ENCODE data around the gene LAMA4.

LAMA4 gene

GRCh38 chr6:112061605-112062004 is 192.8 kb downstream of the LAMA4 start:
- Histone ChIP-seq H3K36me3 (ENCODE audit: insufficient read depth, low read length) (no peaks in the 10 kb centered on the region), H3K4me3 (no peak overlapping the region), H3K27ac (no peak overlapping the region), H3K9me3 (ENCODE audit: low read depth, low read length) (no peaks in the 10 kb centered on the region), H3K9ac (ENCODE audit: insufficient read length) (no peak overlapping the region)
- TF ChIP-seq FOXP2 (optimal IDR thresholded peaks at IDR 0.05; ENCODE audit: control extremely low read depth, extremely low read length, insufficient read depth) (no peak), POLR2AphosphoS5 (IDR thresholded peaks at IDR 0.05; ENCODE audit: borderline replicate concordance, low read depth, low read length) (no peak), EZH2 (IDR thresholded peaks at IDR 0.05) (no peak)
- no peak for DNase-seq (ENCODE audit: low read depth, low spot score)

Measured in SK-N-MC (cell line).